ENCODE results near the gene LRRC56. TPM values are rescaled to one million over a fixed set of nuclear protein-coding genes. Genes with fewer than 3 reads are reported as not detected.

The LRRC56 gene
- total and polyA plus RNA-seq, 9 of the 15 experiments (the other 6 are each of a cell fraction or from before 2014, with no cell fraction given) = 0.03 to 4.5 (median 1.0) TPM; not detected in 1

DNA sequence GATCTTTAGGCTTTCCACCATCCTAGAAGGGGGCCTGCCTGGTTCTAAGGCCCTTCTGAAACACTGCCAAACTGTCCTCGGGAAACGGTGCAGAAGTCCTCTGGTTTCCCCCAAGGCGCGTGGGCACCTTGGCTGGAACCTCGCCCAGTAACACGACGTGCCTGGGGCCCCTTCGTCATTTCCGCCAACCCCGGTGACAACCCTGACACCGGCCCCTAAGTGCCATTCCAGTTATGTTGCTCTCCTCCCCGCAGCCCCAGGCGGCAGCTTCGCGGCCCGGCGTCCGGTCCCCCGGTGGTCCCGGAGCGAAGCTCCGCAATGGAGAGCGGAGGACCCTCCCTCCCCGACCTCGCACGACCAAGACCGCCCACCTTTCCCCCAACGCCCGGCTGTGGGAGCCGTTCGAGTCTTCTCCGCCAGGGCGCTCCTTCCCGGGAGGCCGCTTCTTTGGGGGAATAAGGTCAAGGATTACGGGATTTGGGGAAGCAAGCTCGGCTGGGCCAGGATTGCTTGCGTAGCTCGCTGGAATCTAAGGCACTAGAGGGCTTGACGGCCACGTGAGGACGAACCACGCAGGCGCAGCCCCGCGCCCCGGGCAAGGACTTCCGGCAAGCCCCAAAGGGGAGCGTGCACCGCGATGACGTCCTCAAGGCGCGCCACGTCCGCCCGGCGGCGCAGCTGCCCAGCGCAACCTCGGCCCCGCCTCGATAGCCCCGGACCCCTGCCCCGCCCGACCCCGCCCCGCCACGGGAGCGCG lies 30.9 kb upstream of the LRRC56 start (continued):
- TF ChIP-seq, protein P1, sequence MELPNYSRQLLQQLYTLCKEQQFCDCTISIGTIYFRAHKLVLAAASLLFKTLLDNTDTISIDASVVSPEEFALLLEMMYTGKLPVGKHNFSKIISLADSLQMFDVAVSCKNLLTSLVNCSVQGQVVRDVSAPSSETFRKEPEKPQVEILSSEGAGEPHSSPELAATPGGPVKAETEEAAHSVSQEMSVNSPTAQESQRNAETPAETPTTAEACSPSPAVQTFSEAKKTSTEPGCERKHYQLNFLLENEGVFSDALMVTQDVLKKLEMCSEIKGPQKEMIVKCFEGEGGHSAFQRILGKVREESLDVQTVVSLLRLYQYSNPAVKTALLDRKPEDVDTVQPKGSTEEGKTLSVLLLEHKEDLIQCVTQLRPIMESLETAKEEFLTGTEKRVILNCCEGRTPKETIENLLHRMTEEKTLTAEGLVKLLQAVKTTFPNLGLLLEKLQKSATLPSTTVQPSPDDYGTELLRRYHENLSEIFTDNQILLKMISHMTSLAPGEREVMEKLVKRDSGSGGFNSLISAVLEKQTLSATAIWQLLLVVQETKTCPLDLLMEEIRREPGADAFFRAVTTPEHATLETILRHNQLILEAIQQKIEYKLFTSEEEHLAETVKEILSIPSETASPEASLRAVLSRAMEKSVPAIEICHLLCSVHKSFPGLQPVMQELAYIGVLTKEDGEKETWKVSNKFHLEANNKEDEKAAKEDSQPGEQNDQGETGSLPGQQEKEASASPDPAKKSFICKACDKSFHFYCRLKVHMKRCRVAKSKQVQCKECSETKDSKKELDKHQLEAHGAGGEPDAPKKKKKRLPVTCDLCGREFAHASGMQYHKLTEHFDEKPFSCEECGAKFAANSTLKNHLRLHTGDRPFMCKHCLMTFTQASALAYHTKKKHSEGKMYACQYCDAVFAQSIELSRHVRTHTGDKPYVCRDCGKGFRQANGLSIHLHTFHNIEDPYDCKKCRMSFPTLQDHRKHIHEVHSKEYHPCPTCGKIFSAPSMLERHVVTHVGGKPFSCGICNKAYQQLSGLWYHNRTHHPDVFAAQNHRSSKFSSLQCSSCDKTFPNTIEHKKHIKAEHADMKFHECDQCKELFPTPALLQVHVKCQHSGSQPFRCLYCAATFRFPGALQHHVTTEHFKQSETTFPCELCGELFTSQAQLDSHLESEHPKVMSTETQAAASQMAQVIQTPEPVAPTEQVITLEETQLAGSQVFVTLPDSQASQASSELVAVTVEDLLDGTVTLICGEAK (IDR thresholded peaks at IDR 0.05) = peak; percentile 70
- TF ChIP-seq, protein P1 (CRISPR knock-in tag; IDR thresholded peaks at IDR 0.05) = no peak
- TF ChIP-seq, protein P2, sequence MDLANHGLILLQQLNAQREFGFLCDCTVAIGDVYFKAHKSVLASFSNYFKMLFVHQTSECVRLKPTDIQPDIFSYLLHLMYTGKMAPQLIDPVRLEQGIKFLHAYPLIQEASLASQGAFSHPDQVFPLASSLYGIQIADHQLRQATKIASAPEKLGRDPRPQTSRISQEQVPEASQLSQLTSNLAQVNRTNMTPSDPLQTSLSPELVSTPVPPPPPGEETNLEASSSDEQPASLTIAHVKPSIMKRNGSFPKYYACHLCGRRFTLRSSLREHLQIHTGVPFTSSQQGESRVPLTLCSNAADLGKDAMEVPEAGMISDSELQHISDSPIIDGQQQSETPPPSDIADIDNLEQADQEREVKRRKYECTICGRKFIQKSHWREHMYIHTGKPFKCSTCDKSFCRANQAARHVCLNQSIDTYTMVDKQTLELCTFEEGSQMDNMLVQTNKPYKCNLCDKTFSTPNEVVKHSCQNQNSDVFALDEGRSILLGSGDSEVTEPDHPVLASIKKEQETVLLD (IDR thresholded peaks at IDR 0.05) = peak; percentile 71
- TF ChIP-seq, protein P3, sequence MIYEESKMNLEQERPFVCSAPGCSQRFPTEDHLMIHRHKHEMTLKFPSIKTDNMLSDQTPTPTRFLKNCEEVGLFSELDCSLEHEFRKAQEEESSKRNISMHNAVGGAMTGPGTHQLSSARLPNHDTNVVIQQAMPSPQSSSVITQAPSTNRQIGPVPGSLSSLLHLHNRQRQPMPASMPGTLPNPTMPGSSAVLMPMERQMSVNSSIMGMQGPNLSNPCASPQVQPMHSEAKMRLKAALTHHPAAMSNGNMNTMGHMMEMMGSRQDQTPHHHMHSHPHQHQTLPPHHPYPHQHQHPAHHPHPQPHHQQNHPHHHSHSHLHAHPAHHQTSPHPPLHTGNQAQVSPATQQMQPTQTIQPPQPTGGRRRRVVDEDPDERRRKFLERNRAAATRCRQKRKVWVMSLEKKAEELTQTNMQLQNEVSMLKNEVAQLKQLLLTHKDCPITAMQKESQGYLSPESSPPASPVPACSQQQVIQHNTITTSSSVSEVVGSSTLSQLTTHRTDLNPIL (CRISPR knock-in tag; IDR thresholded peaks at IDR 0.05) = no peak
- peak; percentile 93 to 94 for TF ChIP-seq NRF1 (conservative IDR thresholded peaks at IDR 0.05 in 1 of 2, IDR thresholded peaks at IDR 0.05 in 1 of 2)
- no peak for TF ChIP-seq MTA2 (IDR thresholded peaks at IDR 0.05; ENCODE audit: low read depth)
- TF ChIP-seq HDAC6 (IDR thresholded peaks at IDR 0.05; ENCODE audit: low read depth, low read length) = no peak
